NCI-H187 treated with DMSO at 0.1 percent for 48 hours (cell line): ENCODE data around the gene BACE1.
"Not testable (repeated sequence)": the region's sequence is repeated elsewhere in the genome, so short reads cannot be mapped to it uniquely, and the experiment has no call there.

Experiments used
- DNase-seq: peaks from one replicate; lab custom pipeline; 2025; lab: John Stamatoyannopoulos, UW

BACE1 gene

GRCh38 chr11:117316197-117316961 lies at the start of gene BACE1:
Gene BACE1 (minus strand): TSS chr11:117316256. CDS start chr11:117315795, 461 bp downstream.
- no peak for DNase-seq

- DNase-seq, result no peak
These were observed 45.4 kb upstream of the BACE1 start for GRCh38 chr11:117361432-117361831.

- DNase-seq, result no peak
These were observed 40.3 kb upstream of the BACE1 start for GRCh38 chr11:117356126-117356890.

GRCh38 chr11:117354550-117354949 lies 38.5 kb upstream of the BACE1 start:
- DNase-seq, result no peak

- DNase-seq, result no peak
These were observed 29.0 kb upstream of the BACE1 start for GRCh38 chr11:117345039-117345438.

- no peak for DNase-seq
These were observed 21.0 kb upstream of the BACE1 start for GRCh38 chr11:117337076-117337475.

GRCh38 chr11:117335399-117335798 lies 19.3 kb upstream of the BACE1 start:
- DNase-seq, result no peak

- DNase-seq, result no peak
These were observed 18.8 kb upstream of the BACE1 start for GRCh38 chr11:117334896-117335295.

GRCh38 chr11:117333917-117334316 lies 17.9 kb upstream of the BACE1 start:
- no peak for DNase-seq

- DNase-seq, result no peak
These were observed 16.8 kb upstream of the BACE1 start for GRCh38 chr11:117332843-117333242.

GRCh38 chr11:117328375-117329010 lies 12.4 kb upstream of the BACE1 start:
- no peak for DNase-seq

GRCh38 chr11:117327567-117328374 lies 11.7 kb upstream of the BACE1 start, which contains the start of gene CEP164:
Gene CEP164 (plus strand): TSS chr11:117327854. CDS start chr11:117338587, 10,733 bp downstream.
- DNase-seq, result peak; percentile 76

- not testable (repeated sequence) for DNase-seq
These were observed 11.2 kb upstream of the BACE1 start for GRCh38 chr11:117327255-117327566.

GRCh38 chr11:117319214-117319840 lies 3.3 kb upstream of the BACE1 start:
- DNase-seq, result no peak

- no peak for DNase-seq
These were observed 2.7 kb upstream of the BACE1 start for GRCh38 chr11:117318738-117319137.

GRCh38 chr11:117315285-117316196 lies 515 bp downstream of the BACE1 start:
- DNase-seq, result no peak

- no peak for DNase-seq
These were observed 1.2 kb downstream of the BACE1 start for GRCh38 chr11:117314840-117315239.

GRCh38 chr11:117313828-117314768 lies 2.0 kb downstream of the BACE1 start:
- DNase-seq, result no peak

GRCh38 chr11:117313091-117313490 lies 3.0 kb downstream of the BACE1 start:
- no peak for DNase-seq
